Stimulated activated CD4-positive, alpha-beta T cell treated with anti-CD3 and anti-CD28 coated beads, Interleukin-12 subunit alpha, Interleukin-12 subunit beta, amount 100 ng/mL, for 24 hours (primary cell): ENCODE data around the gene ITPK1.
"Not testable (repeated sequence)": the region's sequence is repeated elsewhere in the genome, so short reads cannot be mapped to it uniquely, and the experiment has no call there.

Source experiments
- DNase-seq, 2 experiments: peaks; one replicate each; pipeline ENCODE4 v3.0.0-alpha.2; 2020; ENCODE audit warnings: low read depth in 2 of 2

The ITPK1 gene

DNA sequence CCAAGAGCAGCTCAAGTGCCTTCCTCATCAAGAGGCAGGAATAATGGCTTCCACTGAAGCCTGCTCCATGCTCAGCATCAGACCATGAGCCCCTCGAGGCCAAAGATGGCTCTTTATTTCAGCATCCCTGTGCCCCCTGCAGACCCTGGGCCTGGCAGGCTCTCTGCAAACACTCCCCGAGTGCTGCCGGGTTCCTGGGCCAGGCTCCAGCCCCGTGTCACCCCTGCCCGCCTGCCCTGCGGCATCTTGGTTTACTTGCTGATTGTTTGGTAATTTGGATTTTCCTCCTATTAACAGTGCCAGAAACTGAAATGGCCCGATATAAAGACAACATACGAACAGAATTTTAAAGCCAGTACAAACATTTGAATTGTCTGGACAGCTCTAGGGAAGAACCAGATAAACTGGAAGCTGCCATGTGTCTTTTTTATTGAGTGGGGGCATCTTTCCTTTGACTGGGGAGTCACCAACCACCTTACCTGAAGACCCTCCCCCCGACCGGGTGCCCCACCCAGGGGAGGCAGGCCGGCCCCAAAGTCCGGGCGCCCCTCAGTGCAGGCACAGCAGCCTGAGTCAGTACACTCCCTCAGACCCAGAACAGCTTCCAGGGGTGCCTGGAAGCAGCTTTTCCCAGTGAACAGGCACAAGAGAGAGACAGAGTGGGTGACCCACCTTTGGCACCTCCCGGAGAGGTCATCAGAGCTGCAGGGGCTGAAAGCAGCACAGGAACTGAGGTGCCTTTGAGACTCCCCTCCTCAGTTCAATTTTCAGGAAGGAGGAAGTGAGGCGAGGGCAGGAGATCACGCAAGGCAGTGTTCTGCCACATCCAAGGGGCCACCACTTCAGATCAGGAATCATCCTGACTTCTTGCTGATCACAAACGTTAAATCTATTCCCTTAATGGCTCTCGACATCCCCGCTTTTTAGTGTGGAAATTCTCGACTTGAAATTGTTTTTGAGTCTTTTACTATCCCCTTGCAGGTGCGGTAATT is 30.6 kb downstream of the ITPK1 start:
- DNase-seq = no peak

DNA sequence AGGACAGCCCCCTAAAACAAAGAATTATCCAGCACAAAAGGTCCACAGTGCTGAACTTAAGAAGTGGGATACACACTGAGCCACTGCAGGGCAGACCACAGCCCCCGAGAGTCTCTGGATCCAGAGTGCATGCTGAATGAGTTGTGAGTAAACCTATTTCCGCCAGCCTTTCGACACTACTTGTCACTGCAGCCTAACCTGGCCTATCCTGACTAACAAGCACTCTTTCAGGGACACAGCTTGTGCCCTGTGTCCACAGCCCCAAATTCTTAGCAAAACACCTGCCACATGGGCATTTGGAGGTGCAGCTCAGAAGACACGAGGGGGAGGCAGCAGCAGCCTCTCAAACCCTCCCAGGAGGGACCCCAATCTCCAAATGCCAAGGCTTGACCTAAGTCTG is 31.3 kb downstream of the ITPK1 start:
- no peak for DNase-seq

DNA sequence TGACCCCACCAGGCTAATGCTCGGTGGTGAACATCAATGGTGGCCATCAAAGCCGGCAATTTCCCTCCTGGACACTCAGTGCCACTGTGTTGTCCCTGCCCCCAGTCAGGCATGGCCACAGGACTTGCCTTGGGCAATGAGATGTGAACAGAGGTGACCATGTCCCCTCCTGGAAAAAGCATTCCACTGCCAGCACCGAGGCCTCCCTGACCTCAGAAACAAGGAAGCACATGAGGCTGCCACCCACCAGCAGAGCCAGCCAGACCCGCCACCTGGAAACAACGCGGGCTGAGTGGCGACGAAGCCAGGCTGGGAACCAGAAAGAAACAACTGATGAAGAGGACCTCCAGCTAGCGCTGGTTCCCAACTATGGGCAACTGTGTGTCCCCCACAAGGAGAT is 31.8 kb downstream of the ITPK1 start:
- DNase-seq = no peak

DNA sequence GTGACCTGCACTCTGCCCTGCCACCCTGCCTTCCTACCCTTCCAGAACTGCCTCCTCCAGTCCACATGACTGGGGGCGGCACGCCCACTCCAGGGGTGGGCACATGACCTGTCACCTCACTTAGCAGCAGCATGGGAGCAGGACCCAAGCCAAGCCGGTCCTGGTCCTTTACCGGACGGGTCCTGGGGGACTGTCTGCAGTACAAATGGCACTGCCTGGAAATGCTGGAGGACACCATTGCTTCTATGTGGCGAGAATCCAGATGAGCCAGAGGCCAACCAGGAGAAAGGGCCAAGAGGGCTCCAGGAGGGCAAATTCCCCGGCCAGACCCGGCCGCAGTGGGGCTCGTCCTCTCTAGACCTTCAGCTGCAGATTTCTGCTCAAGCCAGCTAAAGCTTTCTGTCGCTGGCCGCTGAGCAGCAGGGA is 33.1 kb downstream of the ITPK1 start:
- no peak for DNase-seq

DNA sequence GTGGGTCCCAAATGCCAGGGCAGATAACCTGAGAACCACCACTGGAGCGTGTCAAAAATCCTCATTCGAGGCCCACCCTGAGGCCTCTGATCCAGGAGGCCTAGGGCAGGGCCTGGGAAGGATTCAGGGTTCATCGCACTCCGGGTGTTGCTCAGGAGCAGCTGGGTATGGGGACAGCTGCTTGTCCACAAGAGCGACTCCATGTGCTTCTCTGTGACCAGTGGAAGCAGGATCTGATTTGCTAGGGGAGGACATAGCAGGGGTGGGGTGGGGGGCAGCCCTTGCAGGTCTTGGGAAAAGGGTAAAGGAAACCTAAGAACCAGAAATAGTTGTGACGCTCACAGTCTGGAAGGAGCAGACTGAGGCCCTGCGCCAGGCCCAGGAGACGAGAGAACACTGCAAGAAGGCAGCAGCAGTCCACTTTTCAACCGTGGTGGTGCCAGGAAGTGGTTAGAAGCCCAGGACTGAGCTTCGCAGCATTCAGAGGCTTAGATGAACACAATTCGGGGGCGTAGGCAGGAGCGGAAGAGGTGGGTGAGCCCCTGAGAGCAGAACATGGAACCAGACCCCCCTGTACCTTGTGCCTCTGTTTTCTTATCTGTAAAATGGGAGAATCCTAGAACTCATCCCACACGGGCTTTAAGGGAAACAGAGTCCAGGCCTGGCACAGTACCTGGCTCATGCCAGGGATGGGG is 33.7 kb downstream of the ITPK1 start:
- peak in 1 of 2 experiments; percentile 7 for DNase-seq

DNA sequence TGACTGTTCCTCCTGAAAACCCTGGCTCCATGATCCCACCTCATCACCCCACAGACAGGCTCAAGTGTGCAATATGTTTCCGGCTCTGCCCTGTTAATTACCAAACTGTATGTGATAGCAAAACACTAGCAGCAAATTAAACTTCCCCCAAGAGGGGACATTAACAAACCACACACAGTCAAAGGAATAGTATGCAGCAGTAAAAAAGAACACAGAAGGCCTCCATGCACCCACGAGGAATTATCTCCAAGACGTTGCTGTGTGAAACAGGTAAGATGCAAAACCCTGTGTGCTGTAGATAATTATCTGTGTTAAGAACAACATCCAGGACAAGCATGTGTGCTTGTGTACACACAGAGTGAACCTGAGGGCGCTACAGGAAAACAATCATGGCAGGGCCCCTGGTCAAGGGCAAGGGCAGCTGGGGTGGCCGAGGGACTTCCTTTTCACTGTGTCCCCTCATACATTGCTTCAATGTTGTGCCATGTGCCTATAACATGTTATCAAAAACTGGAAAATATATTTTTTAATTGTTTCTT is 35.8 kb downstream of the ITPK1 start:
- DNase-seq = no peak

DNA sequence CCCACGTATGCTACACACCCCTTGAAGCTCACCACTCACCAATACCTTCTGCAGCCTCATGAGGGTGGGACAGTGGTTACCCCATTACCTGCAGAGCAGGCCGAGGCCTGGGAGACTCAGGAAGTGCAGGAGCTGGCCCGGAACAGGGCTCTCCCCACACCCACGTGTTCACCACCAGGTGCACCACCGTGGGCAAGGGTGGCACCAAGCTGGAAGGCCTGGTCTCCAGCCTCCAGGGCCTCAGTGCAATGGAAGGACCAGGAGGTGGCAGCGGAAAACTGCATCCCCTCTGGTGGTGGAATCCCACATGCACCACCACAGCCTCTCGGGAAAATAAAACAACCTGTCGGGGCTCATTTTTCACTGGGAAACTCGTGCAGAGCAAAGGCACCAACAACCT is 36.4 kb downstream of the ITPK1 start:
- DNase-seq = no peak

DNA sequence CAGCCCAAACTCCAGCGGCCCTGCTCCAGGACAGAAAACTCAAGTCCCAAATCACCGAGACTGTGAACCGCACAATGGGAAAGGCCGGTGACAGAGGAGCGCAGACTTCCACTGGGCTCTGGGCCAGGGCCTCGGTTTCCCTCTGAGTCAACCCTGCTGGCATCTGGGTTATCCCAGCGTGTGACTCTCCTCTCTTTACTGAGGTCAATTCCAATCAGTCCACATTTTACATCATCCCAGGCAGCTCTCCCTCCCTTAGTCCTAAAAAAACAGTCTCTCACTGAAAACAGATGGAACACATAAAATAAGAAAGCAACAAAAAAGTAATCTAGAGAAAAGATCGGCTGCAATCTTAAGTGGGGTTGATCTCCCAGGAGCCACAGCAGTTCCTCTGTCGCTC is 36.9 kb downstream of the ITPK1 start:
- DNase-seq = no peak

DNA sequence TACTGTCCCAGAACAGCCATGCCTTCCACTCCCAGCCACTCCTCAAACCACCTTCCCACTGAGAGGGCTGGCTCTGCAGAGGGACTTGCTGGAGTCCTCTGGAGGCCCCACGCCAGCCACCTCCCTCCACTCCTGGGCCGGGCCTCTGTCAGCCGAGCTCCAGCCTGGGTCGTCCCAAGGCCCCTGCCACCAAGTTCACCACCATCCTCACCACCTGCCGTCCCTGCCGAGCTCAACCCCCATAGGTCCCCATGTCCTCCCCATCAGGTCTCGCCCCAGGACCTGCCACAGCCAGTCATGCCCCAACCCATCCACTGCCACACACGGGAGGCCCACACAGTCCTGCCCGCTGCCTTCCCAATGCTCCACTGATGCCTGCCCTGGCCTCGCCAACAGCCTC is 39.0 kb downstream of the ITPK1 start:
- no peak for DNase-seq

DNA sequence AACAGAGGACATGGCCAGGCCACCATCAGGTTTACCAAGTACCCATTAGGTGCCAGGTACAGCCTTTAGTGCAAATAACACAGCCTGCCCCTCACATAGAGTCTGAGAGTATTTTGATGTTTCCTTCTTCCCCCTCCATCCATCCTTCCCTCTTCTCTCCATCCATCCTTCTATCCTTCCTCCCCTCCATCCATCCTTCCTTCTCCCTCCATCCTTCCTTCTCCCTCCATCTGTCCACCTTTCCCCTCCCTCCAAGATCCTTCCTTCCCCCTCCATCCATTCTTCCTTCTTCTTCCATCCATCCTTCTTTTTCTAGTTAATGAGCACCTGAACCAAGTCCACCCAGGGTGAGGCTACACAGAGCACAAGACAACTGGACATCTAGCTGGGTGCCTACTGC is 39.8 kb downstream of the ITPK1 start:
- DNase-seq = no peak

DNA sequence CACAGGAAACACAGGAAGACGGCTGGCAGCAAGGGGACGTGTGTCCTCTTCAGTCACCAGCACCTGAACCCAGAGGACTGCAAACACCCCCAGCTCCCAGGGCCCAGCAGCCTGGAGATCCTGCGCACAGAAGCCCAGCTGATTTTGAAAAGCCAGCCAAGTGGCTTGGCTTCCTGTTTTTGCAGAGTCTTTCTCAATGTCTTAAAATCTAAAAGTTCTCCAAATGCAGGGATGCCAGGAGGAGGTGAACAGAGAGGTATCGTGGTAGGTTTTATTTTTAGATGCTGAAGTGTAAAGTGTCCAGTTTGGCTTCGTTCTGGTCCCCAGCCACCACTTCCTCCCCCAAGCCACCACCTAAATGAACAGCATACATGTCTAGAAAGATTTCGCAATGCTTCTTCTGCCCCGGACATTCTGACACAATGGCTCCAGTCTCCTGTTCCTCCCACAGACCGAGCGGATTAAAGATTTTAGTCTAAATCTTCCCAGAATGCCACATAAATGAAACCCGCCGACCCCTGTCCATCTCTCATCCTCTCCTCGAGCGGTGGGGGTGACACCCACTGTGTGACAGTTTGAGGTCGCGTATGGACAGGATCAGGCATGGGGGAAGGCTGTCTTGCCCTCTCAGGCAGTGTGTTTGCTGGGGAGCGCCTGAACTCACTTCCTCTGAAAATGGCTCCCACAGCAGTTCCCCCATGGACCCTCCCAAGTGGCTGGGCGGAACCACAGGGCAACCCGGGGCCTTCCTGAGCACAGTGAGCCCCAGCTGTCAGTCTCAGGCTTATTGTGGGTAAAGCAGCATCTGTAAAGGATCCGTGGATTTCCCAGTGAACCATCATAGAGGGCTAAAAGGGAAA is 41.6 kb downstream of the ITPK1 start:
- DNase-seq = no peak

DNA sequence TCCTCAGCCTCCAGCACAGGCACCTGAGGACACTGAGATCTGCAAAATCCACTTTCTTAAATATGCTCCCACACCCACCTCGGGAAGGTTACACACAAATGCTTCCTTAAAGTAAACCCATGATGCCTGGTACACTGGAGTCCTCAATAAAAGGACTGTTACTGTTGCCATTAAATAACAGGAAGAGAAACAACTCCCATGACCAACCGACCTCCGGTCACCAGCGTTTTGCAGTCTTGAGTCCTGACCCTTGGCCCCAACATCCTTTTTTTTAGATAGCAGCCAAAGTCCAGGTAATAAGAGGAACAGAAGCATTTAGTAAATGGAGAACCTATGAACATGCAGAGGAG is 42.4 kb downstream of the ITPK1 start:
- no peak for DNase-seq

DNA sequence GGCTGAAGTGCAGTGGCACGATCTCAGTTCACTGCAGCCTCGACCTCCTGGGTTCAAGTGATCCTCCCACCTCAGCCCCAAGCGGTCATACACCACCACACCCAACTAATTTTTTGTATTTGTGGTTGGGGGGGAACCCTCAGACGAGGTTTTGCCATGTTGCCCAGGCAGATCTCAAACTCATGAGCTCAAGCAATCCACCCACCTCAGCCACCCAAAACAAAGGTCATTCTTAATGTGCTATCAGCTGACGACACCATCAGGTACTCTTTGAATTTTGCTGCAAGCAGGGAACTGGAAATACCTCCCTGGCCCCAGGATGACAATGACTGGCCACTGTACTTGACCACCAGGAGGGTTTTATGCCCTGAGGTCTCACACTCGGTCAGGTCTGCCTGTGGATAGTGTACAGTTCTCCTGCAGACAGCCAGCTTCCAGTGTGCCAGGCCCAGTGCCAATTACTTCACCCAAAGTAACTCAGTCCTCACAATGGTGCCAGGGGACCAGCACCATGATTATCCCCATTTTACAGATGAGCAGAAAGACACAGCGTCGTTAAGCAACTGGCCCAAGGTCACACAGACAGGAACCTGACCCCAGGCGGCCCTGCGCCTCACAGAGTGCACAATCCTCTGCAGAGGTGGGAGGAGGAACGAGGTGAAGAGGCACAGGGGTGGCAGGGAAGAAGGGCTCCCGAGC is 42.9 kb downstream of the ITPK1 start:
- no peak for DNase-seq

DNA sequence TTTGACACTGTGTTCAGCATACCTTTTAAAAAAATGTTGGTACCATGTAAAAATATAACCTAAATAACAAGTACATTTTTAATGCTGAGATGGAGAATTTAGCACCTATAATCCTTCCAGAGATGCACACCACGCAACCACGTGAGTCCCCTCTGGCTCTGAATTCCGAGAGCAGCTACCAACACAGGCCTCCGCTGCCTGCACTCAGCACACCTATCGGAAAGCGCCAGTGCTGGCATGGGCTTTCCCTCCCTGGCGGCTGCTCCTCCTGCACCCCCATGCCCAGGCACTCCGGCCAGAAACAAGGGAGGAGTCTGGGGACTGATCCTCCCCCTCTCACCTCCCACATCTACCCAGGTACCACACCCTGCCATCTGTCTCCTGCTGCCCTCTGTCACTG is 47.0 kb downstream of the ITPK1 start:
- no peak for DNase-seq

DNA sequence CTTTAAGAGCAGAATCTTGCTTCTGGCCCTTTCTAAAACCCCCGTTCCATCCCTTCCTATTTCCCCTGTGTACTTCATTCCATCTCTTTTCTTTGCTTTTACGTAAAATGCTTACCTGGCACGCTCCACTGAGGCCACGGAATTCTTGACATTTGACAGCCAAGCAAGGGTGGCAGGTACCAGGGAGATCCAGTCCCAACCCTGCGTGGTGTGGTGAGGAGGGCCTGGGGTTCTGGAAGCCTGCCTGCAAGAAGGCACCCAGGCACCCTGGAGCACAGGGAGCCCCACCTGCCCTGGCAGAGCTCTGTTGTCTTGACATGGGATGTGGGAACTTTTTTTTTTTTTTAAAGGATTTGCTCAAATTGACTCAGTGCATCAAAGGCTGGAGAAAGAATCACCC is 48.6 kb downstream of the ITPK1 start:
- no peak for DNase-seq

DNA sequence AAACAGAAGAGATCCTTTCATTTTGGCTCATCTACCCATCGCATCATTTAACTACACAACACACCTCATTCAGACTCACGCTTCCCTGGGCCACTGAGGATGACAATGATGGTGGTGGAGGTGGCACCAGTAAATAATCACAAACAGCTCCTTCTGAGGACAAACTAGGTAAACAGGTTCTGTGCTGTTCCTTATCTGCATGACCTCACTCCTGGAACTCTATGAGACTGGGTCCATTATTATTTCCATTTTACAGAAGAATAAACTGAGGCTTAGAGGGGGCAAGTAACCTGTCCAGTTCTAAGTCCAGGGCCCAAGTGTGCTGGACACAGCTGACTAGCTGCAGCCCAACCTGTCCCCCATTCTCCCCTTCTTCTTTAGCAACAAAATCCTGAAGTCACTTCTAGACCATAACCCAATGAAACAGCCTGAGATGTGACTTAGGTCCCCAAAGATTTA is 50.4 kb downstream of the ITPK1 start:
- DNase-seq = no peak

DNA sequence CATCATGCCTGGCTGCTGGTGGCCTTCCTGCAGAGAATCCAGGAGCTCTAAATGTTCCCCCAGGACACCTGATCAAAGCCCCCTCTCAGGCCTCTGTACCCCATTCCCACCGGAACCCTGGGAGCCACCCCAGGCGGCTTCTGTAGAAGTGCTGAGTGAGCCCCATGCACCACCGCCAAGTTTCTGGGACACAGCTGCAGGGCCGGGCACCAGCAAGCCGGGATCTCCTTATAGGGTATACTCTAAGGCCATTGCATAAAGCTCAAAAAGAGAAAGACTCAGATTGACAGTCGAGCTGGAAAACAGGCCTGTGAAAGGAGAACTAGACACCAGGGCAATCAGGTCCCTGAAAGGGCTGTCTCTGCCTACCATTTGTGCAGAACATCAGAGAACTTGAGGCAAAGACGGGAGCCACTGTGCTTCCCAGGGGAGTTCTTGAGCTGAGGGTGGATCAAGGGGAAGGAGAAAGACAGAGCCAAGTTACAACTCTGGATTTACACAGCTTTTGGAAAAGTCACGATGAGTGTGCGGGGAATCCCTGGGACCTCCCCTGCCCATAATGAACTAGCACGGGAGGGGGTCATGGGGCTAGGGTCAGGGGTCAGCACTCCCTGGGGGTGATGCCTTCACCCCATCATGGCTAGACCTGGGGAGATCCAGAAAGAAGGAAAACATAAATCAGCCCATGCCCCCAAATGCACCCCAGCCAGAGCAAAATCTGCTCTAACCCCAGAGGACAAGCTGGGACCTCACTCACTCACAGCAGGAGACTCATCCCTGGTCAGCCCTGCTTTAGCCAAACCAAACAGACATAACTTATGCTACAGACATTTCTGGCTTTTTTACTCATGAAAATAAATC is 51.1 kb downstream of the ITPK1 start:
- no peak for DNase-seq

DNA sequence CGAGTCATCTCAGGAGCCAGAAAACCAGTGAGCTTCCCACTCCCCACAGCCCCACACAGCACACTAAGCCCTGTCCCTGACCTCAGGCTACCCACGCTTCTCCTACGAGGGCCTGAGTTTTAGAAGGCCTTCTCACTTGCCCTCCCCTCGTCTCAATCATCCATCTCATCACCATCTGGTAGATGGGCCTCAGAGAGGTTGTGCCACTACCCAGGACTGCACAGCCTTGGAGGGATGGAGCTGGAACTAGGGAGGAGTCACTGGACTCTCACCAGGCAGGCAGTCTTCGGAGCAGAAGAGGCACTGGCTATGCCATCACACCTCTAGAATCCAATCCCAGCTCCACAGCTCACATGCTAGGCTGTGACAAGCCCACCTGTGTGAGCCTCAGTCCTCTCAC is 52.3 kb downstream of the ITPK1 start:
- no peak for DNase-seq

DNA sequence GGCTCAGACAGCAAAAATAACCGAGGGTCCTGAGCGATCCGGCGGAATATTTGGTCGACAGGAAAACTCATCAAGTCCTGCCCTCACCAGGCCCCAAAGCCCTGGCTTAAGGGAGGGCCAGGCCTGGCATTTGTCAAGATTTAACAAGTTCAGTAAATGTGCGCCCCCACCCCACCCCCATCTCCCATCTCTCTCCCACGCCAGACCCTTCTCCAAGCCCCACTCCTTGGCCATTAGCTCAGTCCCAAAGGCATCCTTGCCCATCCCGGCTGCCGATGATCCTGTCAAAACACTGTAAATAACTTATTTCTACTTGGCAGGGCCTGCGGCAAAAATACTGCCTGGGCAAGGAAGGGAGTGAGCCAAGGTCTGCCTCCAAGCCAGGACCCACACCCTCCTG is 52.8 kb downstream of the ITPK1 start:
- no peak for DNase-seq

DNA sequence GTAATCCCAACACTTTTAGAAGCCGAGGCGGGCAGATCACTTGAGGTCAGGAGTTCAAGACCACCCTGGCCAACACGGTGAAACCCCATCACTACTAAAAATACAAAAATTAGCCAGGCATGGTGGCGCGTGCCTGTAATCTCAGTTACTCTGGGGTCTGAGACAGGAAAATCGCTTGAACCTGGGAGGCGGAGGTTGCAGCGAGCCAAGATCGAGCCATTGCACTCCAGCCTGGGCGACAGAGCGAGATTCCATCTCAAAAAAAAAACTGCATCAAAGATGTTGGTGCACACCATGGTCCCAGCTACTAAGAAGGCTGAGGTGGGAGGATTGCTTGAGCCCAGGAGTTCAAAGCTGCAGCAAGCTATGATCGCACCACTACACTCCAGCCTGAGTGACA is 53.7 kb downstream of the ITPK1 start:
- DNase-seq = not testable (repeated sequence)
